Transverse colon (tissue), 4 donors: ENCODE results near the gene NMU. TPM values are rescaled to one million over a fixed set of nuclear protein-coding genes. Genes with fewer than 3 reads are reported as not detected.
"Not testable (repeated sequence)": the region's sequence is repeated elsewhere in the genome, so short reads cannot be mapped to it uniquely, and the experiment has no call there.

Experiments
- DNase-seq: peaks from one replicate; pipeline ENCODE4 v3.0.0-alpha.2; 2019
- H3K27ac ChIP-seq, 4 donors: fragments of 200-600 bp; sonication (generic); 2 replicates each; pipeline ENCODE4 v1.5.1; 2016 to 2018; ENCODE audit warnings: inconsistent platforms in 4 of 4
- H3K27me3 ChIP-seq: fragments of 200-600 bp; sonication (generic); 2 replicates; pipeline ENCODE4 v1.5.1; 2017; ENCODE audit warnings: inconsistent platforms
- H3K36me3 ChIP-seq, 4 donors: fragments of 200-600 bp; sonication (generic); 2 replicates each; pipeline ENCODE4 v1.5.1; 2017 to 2019; ENCODE audit warnings: inconsistent platforms in 4 of 4
- H3K4me1 ChIP-seq, 4 donors: fragments of 200-600 bp; sonication (generic); 2 replicates each; pipeline ENCODE4 v1.5.1; 2017 to 2020; ENCODE audit warnings: inconsistent platforms in 4 of 4
- H3K4me3 ChIP-seq, 4 donors: fragments of 200-600 bp; sonication (generic); 1 replicate in 1 of 4; 2 replicates in 3 of 4; pipeline versions ENCODE4 v1.5.1 to v1.6.1; 2017 to 2019; ENCODE audit warnings: inconsistent platforms in 4 of 4
- H3K9me3 ChIP-seq, 2 donors: fragments of 200-600 bp; sonication (generic); 2 replicates each; pipeline ENCODE4 v1.5.1; 2017 to 2019; ENCODE audit warnings: inconsistent platforms in 2 of 2
- EP300 ChIP-seq: sonication (generic); formaldehyde crosslinking; IDR thresholded peaks from one replicate; pipeline ENCODE4 v1.6.1; 2017; ENCODE audit warnings: antibody characterized with exemption, low read depth
- POLR2A ChIP-seq: fragments of 450-650 bp; IDR thresholded peaks from one replicate; pipeline ENCODE4 v1.6.1; 2016; ENCODE audit warnings: antibody characterized with exemption, mild to moderate bottlenecking, moderate library complexity
- POLR2AphosphoS5 ChIP-seq, 3 donors: sonication (generic); formaldehyde crosslinking; IDR thresholded peaks; one replicate each; pipeline ENCODE4 v1.6.1; 2016; ENCODE audit warnings: antibody characterized with exemption in 3 of 3
- WGBS, 2 donors: methylation state at CpG; one replicate each; pipeline ENCODE4 v1.1.5; 2018; ENCODE audit warnings: low coverage in 1 of 2; 5-methylcytosine and 5-hydroxymethylcytosine counted together
- in situ Hi-C, 4 donors: fragments of 200-750 bp; cut with MboI; loops; one replicate each; pipeline versions ENCODE4 v1.15.0 to v1.15.1; 2017; ENCODE audit warnings: low sequenced_read_pairs in 3 of 4, low pct_ligation_motif_present in 1 of 4, low pct_unique_long_range_greater_than_20kb in 1 of 4
- intact Hi-C: fragments of 100-400 bp; cut with DNase I; formaldehyde crosslinking; loops from one replicate; pipeline ENCODE4 v1.15.1; 2023; ENCODE audit warnings: low total_unique reads
- total RNA-seq, 4 donors: library from RNA; depleted of rRNA; stranded (reverse); fragments of >200 nt; gene quantifications; one replicate each; pipeline ENCODE4 v1.1.0, GENCODE V29; 2016
- TF ChIP-seq, protein P1 (sequence below), 5 experiments: fragments of 200-600 bp in 3 of 5; fragments of 450-650 bp in 2 of 5; sonication (generic) in 3 of 5; IDR thresholded peaks; 1 replicate in 2 of 5; 2 replicates in 3 of 5; pipeline ENCODE4 v1.5.1; 2016 to 2017; ENCODE audit warnings: antibody characterized with exemption in 5 of 5, inconsistent platforms in 3 of 5, mild to moderate bottlenecking in 2 of 5, moderate library complexity in 1 of 5

Gene NMU
- total RNA-seq, 4 donors from 2014 or later = 0.96 TPM; not detected in 3

DNA sequence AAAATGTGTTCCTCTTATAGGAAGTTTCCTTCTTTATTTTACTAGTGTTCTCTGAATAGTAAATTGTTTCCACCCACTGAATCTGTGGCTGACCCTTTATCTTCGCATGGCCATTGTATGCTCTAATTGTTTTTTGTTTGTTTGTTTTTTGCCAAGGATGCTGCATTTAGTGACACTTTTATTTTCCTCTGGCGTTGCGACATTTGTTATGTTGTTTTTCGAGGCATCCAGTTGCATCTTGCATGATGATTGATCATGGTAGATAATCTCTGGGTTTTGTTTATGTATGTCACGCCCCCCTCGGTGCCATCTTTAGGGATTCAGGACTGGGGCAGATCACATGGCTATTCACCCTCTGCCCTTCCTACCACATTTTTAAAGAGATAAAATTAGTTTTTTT lies 2.2 kb downstream of the NMU start:
- no peak for DNase-seq
- Histone ChIP-seq H3K9me3 (no peaks in the 10 kb centered on the region), H3K27me3 (peaks cover 60% of the 10 kb centered on the region), H3K4me3 (no peak overlapping the region), H3K36me3 (no peaks in the 10 kb centered on the region), H3K4me1 (peaks cover 7 to 19% (median 13%) of the 10 kb centered on the region in 4 donors), H3K27ac (no peak overlapping the region)
- intact Hi-C loops = no loop called here
- WGBS, 2 donors = 66 to 78% methylated on average over 6 of the region's 6 CpGs
- in situ Hi-C loops = no loop called here
- TF ChIP-seq POLR2AphosphoS5 (IDR thresholded peaks at IDR 0.05) (no peak), EP300 (no peak), POLR2A (no peak)
- TF ChIP-seq, protein P1, sequence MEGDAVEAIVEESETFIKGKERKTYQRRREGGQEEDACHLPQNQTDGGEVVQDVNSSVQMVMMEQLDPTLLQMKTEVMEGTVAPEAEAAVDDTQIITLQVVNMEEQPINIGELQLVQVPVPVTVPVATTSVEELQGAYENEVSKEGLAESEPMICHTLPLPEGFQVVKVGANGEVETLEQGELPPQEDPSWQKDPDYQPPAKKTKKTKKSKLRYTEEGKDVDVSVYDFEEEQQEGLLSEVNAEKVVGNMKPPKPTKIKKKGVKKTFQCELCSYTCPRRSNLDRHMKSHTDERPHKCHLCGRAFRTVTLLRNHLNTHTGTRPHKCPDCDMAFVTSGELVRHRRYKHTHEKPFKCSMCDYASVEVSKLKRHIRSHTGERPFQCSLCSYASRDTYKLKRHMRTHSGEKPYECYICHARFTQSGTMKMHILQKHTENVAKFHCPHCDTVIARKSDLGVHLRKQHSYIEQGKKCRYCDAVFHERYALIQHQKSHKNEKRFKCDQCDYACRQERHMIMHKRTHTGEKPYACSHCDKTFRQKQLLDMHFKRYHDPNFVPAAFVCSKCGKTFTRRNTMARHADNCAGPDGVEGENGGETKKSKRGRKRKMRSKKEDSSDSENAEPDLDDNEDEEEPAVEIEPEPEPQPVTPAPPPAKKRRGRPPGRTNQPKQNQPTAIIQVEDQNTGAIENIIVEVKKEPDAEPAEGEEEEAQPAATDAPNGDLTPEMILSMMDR (IDR thresholded peaks at IDR 0.05) = no peak

- in situ Hi-C loops = no loop called here
Observed at GRCh38 chr4:55625835-55626234, 10.3 kb downstream of the NMU start.

DNA sequence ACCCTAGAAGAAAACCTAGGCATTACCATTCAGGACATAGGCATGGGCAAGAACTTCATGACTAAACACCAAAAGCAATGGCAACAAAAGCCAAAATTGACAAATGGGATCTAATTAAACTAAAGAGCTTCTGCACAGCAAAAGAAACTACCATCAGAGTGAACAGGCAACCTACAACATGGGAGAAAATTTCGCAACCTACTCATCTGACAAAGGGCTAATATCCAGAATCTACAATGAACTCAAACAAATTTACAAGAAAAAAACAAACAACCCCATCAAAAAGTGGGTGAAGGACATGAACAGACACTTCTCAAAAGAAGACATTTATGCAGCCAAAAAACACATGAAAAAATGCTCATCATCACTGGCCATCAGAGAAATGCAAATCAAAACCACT lies 12.0 kb downstream of the NMU start:
- H3K9me3 ChIP-seq, DNase-seq, H3K4me3 ChIP-seq, H3K27me3 ChIP-seq, H3K36me3 ChIP-seq, in situ Hi-C loops, H3K27ac ChIP-seq, H3K4me1 ChIP-seq, intact Hi-C loops: not testable (repeated sequence)
- 43% methylated on average over 1 of the region's 1 CpG; no CpG with 5 or more reads in 1 of the 2 donors for WGBS, 2 donors

More at GRCh38 chr4:55625835-55626234, 10.3 kb downstream of the NMU start:
- Histone ChIP-seq H3K4me3 (no peak overlapping the region), H3K27me3 (no peaks in the 10 kb centered on the region), H3K4me1 (no peaks in the 10 kb centered on the region), H3K9me3 (no peaks in the 10 kb centered on the region), H3K36me3 (no peaks in the 10 kb centered on the region), H3K27ac (no peak overlapping the region)
- WGBS, 2 donors = 72 to 100% methylated on average over 1 to 2 of the region's 2 CpGs
- no peak for TF ChIP-seq POLR2AphosphoS5 (IDR thresholded peaks at IDR 0.05)
- TF ChIP-seq, protein P1 (IDR thresholded peaks at IDR 0.05) = no peak
- no peak for DNase-seq
- intact Hi-C loops = no loop called here

DNA sequence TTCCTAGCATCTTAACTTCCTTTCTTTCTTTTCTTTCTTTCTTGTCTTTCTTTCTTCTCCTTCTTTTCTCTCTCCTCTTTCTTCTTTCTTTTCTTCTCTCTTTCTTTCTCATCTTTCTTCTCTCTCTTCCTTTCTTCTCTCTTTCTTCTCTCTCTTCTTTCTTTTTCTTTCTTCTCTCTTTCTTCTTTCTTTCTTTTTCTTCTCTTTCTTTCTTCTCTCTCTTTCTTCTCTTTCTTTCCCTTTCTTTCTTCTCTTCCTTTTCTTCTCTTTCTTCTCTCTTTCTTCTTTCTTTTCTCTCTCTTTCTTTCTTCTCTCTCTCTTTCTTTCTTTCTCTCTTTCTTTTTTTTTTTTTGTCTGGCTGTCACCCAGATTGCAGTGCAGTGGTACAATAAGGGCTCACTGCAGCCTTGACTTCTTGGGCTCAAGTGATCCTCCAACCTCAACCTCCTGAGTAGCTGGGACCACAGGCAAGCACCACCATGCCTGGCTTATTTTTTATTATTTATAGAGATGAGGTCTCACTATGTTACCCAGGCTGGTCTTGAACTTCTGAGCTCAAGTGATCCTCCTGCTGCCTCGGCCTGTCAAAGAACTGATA lies 17.5 kb downstream of the NMU start:
- in situ Hi-C loops (no loop called here), intact Hi-C loops (no loop called here)
- Histone ChIP-seq H3K27me3 (no peaks in the 10 kb centered on the region), H3K9me3 (no peaks in the 10 kb centered on the region), H3K4me3 (no peak overlapping the region), H3K36me3 (no peaks in the 10 kb centered on the region), H3K4me1 (no peaks in the 10 kb centered on the region), H3K27ac (no peak overlapping the region)
- WGBS, 2 donors = 85% methylated on average over 1 of the region's 1 CpG; no CpG with 5 or more reads in 1 of the 2 donors
- DNase-seq = no peak
- TF ChIP-seq POLR2AphosphoS5 (IDR thresholded peaks at IDR 0.05) (no peak), EP300 (no peak), POLR2A (no peak)
- TF ChIP-seq, protein P1 (IDR thresholded peaks at IDR 0.05) = no peak

- Histone ChIP-seq H3K27ac (no peak overlapping the region), H3K9me3 (no peaks in the 10 kb centered on the region), H3K4me3 (no peak overlapping the region), H3K27me3 (no peaks in the 10 kb centered on the region), H3K4me1 (no peaks in the 10 kb centered on the region), H3K36me3 (no peaks in the 10 kb centered on the region)
- 75 to 80% methylated on average over 1 of the region's 1 CpG for WGBS, 2 donors
- no peak for DNase-seq
- intact Hi-C loops = no loop called here
- in situ Hi-C loops = no loop called here
- TF ChIP-seq POLR2A = no peak
- TF ChIP-seq, protein P1 (IDR thresholded peaks at IDR 0.05) = no peak
- no peak for TF ChIP-seq EP300
- TF ChIP-seq POLR2AphosphoS5 (IDR thresholded peaks at IDR 0.05) = no peak
Observed at GRCh38 chr4:55617587-55618197, 18.4 kb downstream of the NMU start.
